Measurements from ENCODE around the gene DLGAP4. TPM values are rescaled to one million over a fixed set of nuclear protein-coding genes. Genes with fewer than 3 reads are reported as not detected.

Gene DLGAP4
- total RNA-seq, 1 experiment from 2014 or later, result 40.3 TPM

DNA sequence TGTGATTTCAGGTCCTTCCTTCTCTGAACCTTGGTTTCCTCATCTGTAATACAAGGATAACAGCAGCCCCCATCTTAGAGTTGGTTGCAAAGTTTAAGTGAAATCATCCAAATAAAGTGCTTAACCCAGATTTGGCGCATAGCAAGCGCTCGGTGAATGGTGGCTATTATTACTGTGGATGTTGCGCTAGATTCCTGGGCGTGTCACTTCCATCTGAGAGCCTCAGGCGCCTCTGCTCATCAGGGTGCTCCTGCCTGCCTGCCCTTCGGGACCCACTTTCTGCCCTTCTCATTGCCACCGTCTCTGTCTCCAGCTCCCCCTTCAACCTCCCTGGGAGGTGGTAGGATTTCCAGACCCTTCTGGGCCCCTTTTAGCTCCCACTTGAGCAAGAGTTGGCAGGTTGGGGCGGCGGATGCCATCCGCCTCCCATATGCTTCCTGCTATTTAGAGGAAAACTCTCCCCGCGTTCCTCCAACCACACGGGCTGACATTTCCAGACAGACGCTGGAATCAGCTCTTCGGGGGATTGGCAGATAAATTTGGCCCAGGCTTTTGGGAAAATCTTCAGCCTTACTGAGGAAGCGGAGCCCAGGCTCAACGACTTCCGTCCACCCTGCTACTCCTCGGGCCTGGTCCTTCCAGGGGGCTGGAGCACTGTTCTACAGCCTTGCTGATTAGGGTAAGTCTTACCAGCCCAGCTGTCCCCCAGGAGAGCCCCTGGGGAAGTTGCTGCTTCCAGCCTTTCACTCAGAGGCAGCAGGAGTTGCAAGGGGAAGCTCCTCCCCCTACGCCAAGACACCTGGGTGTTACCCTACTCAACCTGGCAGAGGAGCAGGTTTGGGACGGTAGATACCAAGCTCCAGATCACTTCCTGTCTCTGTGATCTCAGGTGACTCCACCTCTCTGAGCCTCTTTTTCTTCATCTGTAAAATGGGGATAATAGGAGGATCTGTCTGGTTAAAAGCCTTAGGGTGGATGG lies 71.5 kb downstream of the DLGAP4 start:
- Histone ChIP-seq H3K9me2 (ENCODE audit: insufficient read depth) (no peaks in the 10 kb centered on the region), H2AFZ (ENCODE audit: low read depth, low read length, poor library complexity, severe bottlenecking) (no peak overlapping the region), H3K36me3 (ENCODE audit: control insufficient read depth in 1 of 2, insufficient read depth in 2 of 2, low read length in 2 of 2) (no peaks in the 10 kb centered on the region), H3K79me2 (ENCODE audit: insufficient read depth, low read length) (no peaks in the 10 kb centered on the region), H3K4me1 (ENCODE audit: control insufficient read depth in 1 of 2, insufficient read depth in 2 of 2, low read length in 2 of 2) (no peaks in the 10 kb centered on the region), H3K4me2 (ENCODE audit: low read length) (no peak overlapping the region), H4K20me1 (ENCODE audit: insufficient read depth) (no peaks in the 10 kb centered on the region), H3K4me3 (replicated peaks in 1 of 2; ENCODE audit: low read depth in 1 of 2, low read length in 2 of 2) (no peak overlapping the region), H3K27ac (ENCODE audit: low read depth, low read length) (no peak overlapping the region), H3K27me3 (ENCODE audit: insufficient read depth, low read length) (peaks cover 25% of the 10 kb centered on the region), H3K9me3 (ENCODE audit: control insufficient read depth in 1 of 2, insufficient read depth in 1 of 2, low read depth in 1 of 2, low read length in 2 of 2) (no peaks in the 10 kb centered on the region), H3K9ac (ENCODE audit: low read length) (no peak overlapping the region)
- DNase-seq (ENCODE audit: low read depth, low spot score), result no peak
- BruUV-seq (replicated peaks), result no TSS peak
- ChIA-PET CTCF (interaction anchor here (1.0 kb wide), 1 partner anchor 22 kb away, joined by 3 read pairs; no protein-coding TSS in a partner anchor), RAD21 (ENCODE audit: low non-redundant PET in 1 of 2, low total read pairs in 2 of 2, uncharacterized antibody in 2 of 2, unreplicated experiment in 2 of 2) (no interaction called here), POLR2A (no interaction called here)
- no peak for ATAC-seq
- intact Hi-C loops (cut with micrococcal nuclease), result no loop called here
- TF ChIP-seq EGR1 (IDR thresholded peaks at IDR 0.05; ENCODE audit: low read depth) (no peak), CEBPB (IDR thresholded peaks at IDR 0.05; ENCODE audit: low read depth) (no peak)

GRCh38 chr20:36378686-36379085 lies 72.5 kb downstream of the DLGAP4 start:
- H3K79me2 ChIP-seq (ENCODE audit: insufficient read depth, low read length), result no peaks in the 10 kb centered on the region
- ChIA-PET POLR2A (no interaction called here), CTCF (interaction anchor here (1.0 kb wide), 1 partner anchor 21 kb away, joined by 3 read pairs; no protein-coding TSS in a partner anchor), RAD21 (ENCODE audit: low non-redundant PET in 1 of 2, low total read pairs in 2 of 2, uncharacterized antibody in 2 of 2, unreplicated experiment in 2 of 2) (no interaction called here)
- H3K27ac ChIP-seq (ENCODE audit: low read depth, low read length), result no peak overlapping the region
- no peak overlapping the region for H2AFZ ChIP-seq (ENCODE audit: low read depth, low read length, poor library complexity, severe bottlenecking)
- no peak for DNase-seq (ENCODE audit: low read depth, low spot score)
- no peaks in the 10 kb centered on the region for H3K36me3 ChIP-seq (ENCODE audit: control insufficient read depth in 1 of 2, insufficient read depth in 2 of 2, low read length in 2 of 2)
- no peak for ATAC-seq
- intact Hi-C loops (cut with micrococcal nuclease), result no loop called here
- H3K9ac ChIP-seq (ENCODE audit: low read length), result no peak overlapping the region
- H3K9me3 ChIP-seq (ENCODE audit: control insufficient read depth in 1 of 2, insufficient read depth in 1 of 2, low read depth in 1 of 2, low read length in 2 of 2), result no peaks in the 10 kb centered on the region
- H3K9me2 ChIP-seq (ENCODE audit: insufficient read depth), result no peaks in the 10 kb centered on the region
- BruUV-seq (replicated peaks), result no TSS peak
- H3K4me3 ChIP-seq (replicated peaks in 1 of 2; ENCODE audit: low read depth in 1 of 2, low read length in 2 of 2), result no peak overlapping the region
- peaks cover 25% of the 10 kb centered on the region for H3K27me3 ChIP-seq (ENCODE audit: insufficient read depth, low read length)
- H3K4me1 ChIP-seq (ENCODE audit: control insufficient read depth in 1 of 2, insufficient read depth in 2 of 2, low read length in 2 of 2), result no peaks in the 10 kb centered on the region
- H4K20me1 ChIP-seq (ENCODE audit: insufficient read depth), result no peaks in the 10 kb centered on the region
- H3K4me2 ChIP-seq (ENCODE audit: low read length), result no peak overlapping the region
- no peak for TF ChIP-seq REST (IDR thresholded peaks at IDR 0.05; ENCODE audit: low read depth)
- no peak for TF ChIP-seq POLR2A (IDR thresholded peaks at IDR 0.05; ENCODE audit: borderline replicate concordance, extremely low read depth, insufficient read depth, insufficient read length)
- TF ChIP-seq, protein P1, sequence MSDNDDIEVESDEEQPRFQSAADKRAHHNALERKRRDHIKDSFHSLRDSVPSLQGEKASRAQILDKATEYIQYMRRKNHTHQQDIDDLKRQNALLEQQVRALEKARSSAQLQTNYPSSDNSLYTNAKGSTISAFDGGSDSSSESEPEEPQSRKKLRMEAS (IDR thresholded peaks at IDR 0.05), result no peak
- TF ChIP-seq TCF7L2 (IDR thresholded peaks at IDR 0.05; ENCODE audit: borderline replicate concordance, extremely low read depth, insufficient read depth, insufficient read length), result no peak
- TF ChIP-seq, protein P2, sequence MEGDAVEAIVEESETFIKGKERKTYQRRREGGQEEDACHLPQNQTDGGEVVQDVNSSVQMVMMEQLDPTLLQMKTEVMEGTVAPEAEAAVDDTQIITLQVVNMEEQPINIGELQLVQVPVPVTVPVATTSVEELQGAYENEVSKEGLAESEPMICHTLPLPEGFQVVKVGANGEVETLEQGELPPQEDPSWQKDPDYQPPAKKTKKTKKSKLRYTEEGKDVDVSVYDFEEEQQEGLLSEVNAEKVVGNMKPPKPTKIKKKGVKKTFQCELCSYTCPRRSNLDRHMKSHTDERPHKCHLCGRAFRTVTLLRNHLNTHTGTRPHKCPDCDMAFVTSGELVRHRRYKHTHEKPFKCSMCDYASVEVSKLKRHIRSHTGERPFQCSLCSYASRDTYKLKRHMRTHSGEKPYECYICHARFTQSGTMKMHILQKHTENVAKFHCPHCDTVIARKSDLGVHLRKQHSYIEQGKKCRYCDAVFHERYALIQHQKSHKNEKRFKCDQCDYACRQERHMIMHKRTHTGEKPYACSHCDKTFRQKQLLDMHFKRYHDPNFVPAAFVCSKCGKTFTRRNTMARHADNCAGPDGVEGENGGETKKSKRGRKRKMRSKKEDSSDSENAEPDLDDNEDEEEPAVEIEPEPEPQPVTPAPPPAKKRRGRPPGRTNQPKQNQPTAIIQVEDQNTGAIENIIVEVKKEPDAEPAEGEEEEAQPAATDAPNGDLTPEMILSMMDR (IDR thresholded peaks at IDR 0.05 in 2 of 3, conservative IDR thresholded peaks at IDR 0.05 in 1 of 3; ENCODE audit: borderline replicate concordance in 1 of 3, insufficient read depth in 1 of 3, low read depth in 2 of 3, low read length in 2 of 3), result no peak
- no peak for TF ChIP-seq POLR2AphosphoS5 (IDR thresholded peaks at IDR 0.05; ENCODE audit: low read depth, low read length)
- no peak for TF ChIP-seq ZFX (IDR thresholded peaks at IDR 0.05)
- TF ChIP-seq ELF1 (IDR thresholded peaks at IDR 0.05; ENCODE audit: borderline replicate concordance, low read depth), result no peak
- TF ChIP-seq JUND (IDR thresholded peaks at IDR 0.05), result no peak
- no peak for TF ChIP-seq EGR1 (IDR thresholded peaks at IDR 0.05; ENCODE audit: low read depth)
- TF ChIP-seq SP1 (IDR thresholded peaks at IDR 0.05; ENCODE audit: low read depth), result no peak
- no peak for TF ChIP-seq EZH2phosphoT487 (IDR thresholded peaks at IDR 0.05; ENCODE audit: borderline replicate concordance)
